Testis (tissue), 3 donors: ENCODE measurements around the gene DLGAP4. TPM values are rescaled to one million over a fixed set of nuclear protein-coding genes. Genes with fewer than 3 reads are reported as not detected.

Experiments used
- DNase-seq: peaks from one replicate; pipeline ENCODE4 v3.0.0-alpha.2; 2019
- H3K27ac ChIP-seq, 2 donors: fragments of 200-600 bp; sonication (generic); one replicate each; pipeline ENCODE4 v1.5.1; 2019
- H3K27me3 ChIP-seq: fragments of 200-600 bp; sonication (generic); one replicate; pipeline ENCODE4 v1.5.1; 2019
- H3K36me3 ChIP-seq: fragments of 200-600 bp; sonication (generic); one replicate; pipeline ENCODE4 v1.5.1; 2017; ENCODE audit warnings: low read depth; ENCODE audit errors: missing control alignments
- H3K4me1 ChIP-seq: fragments of 200-600 bp; sonication (generic); one replicate; pipeline ENCODE4 v1.5.1; 2019
- H3K4me3 ChIP-seq, 2 donors: fragments of 200-600 bp; sonication (generic); one replicate each; pipeline ENCODE4 v1.5.1; 2017 to 2019
- H3K9me3 ChIP-seq: fragments of 200-600 bp; sonication (generic); one replicate; pipeline ENCODE4 v1.5.1; 2017
- POLR2A ChIP-seq: fragments of 450-650 bp; IDR thresholded peaks from one replicate; pipeline ENCODE4 v1.6.1; 2017; ENCODE audit warnings: antibody characterized with exemption, mild to moderate bottlenecking, moderate library complexity
- WGBS, 2 donors: methylation state at CpG; one replicate each; pipeline ENCODE4 v1.1.5; 2018; 5-methylcytosine and 5-hydroxymethylcytosine counted together
- intact Hi-C: fragments of 100-400 bp; cut with DNase I; formaldehyde crosslinking; loops from one replicate; pipeline ENCODE4 v1.15.1; 2023; ENCODE audit warnings: low total_unique reads
- polyA plus RNA-seq: library from polyadenylated mRNA; stranded (reverse); fragments of 350-450 nt; fragmentation: Illumina TruSeq; extraction: RNeasy Lipid Tissue Mini Kit (QIAGEN cat#74804); gene quantifications from one replicate; pipeline ENCODE4 v1.2.3, GENCODE V29; 2014; ENCODE audit warnings: low read depth, low replicate concordance; ENCODE audit not compliant: insufficient read depth
- total RNA-seq, 2 donors: library from RNA; depleted of rRNA; stranded (reverse); fragments of >200 nt; gene quantifications; one replicate each; pipeline ENCODE4 v1.2.3, GENCODE V29; 2016
- TF ChIP-seq, protein P1 (sequence below), 3 experiments: fragments of 450-650 bp in 2 of 3; fragments of 200-600 bp in 1 of 3; sonication (generic) in 1 of 3; IDR thresholded peaks; one replicate each; pipeline ENCODE4 v1.5.1; 2016 to 2019; ENCODE audit warnings: antibody characterized with exemption in 3 of 3, mild to moderate bottlenecking in 2 of 3, moderate library complexity in 1 of 3

Gene DLGAP4
- total and polyA plus RNA-seq, 3 donors from 2014 or later, result 69.1 to 110 (median 110) TPM

DNA sequence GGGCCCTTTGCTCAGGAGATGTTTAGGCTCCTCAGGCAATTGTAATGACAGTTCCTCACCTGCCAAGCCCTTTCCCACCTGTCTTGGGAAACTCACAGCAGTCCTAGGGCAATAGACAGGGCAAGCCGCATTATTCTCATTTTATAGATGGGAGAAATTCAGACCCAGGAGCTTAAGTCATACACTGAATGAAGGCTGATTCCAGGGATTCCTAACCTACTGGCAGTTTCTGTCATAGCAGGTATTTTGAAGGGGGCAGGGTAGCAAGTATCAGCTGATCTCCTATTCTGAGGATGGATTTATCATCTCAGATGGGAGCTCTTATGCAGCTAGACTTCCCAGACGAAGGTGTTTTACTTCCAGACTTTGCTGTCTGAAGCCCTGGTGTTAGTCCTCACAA is 173.8 kb downstream of the DLGAP4 start:
- H3K36me3 ChIP-seq, result no peaks in the 10 kb centered on the region
- no peak overlapping the region for H3K27ac ChIP-seq
- 89 to 92% methylated on average over 2 of the region's 2 CpGs for WGBS, 2 donors
- peaks cover 24% of the 10 kb centered on the region for H3K4me1 ChIP-seq
- no peaks in the 10 kb centered on the region for H3K9me3 ChIP-seq
- no peak for DNase-seq
- no peaks in the 10 kb centered on the region for H3K27me3 ChIP-seq
- TF ChIP-seq, protein P1, sequence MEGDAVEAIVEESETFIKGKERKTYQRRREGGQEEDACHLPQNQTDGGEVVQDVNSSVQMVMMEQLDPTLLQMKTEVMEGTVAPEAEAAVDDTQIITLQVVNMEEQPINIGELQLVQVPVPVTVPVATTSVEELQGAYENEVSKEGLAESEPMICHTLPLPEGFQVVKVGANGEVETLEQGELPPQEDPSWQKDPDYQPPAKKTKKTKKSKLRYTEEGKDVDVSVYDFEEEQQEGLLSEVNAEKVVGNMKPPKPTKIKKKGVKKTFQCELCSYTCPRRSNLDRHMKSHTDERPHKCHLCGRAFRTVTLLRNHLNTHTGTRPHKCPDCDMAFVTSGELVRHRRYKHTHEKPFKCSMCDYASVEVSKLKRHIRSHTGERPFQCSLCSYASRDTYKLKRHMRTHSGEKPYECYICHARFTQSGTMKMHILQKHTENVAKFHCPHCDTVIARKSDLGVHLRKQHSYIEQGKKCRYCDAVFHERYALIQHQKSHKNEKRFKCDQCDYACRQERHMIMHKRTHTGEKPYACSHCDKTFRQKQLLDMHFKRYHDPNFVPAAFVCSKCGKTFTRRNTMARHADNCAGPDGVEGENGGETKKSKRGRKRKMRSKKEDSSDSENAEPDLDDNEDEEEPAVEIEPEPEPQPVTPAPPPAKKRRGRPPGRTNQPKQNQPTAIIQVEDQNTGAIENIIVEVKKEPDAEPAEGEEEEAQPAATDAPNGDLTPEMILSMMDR (IDR thresholded peaks at IDR 0.05), result no peak
- no peak for TF ChIP-seq POLR2A
- H3K4me3 ChIP-seq, result no peak overlapping the region
- intact Hi-C loops, result no loop called here

DNA sequence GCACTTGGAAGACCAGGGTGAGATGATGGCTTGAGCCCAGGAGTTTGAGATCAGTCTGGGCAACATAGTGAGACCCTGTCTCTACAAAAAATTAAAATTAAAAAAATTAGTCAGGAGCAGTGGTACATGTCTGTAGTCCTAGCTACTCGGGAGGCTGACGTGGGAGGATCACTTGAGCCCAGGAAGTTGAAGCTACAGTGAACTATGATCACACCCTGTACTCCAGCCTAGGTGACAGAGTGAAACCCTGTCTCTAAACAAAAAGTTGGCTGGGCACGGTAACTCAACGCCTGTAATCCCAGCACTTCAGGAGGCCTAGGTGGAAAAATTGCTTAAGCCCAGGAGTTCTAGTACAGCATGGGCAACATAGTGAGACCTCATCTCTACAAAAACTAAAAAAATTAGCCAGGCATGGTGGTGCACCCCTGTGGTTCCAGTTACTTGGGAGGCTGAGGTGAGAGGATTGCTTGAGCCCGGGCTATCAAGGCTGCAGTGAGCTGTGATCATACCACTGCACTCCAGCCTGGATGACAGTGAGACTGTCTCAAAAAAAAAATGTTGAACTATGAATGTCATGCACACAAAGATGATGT is 174.4 kb downstream of the DLGAP4 start:
- H3K27ac ChIP-seq, result no peak overlapping the region
- H3K27me3 ChIP-seq, result no peaks in the 10 kb centered on the region
- 61 to 69% methylated on average over 5 of the region's 5 CpGs for WGBS, 2 donors
- DNase-seq, result no peak
- TF ChIP-seq POLR2A, result no peak
- TF ChIP-seq, protein P1 (IDR thresholded peaks at IDR 0.05), result no peak
- intact Hi-C loops, result no loop called here
- H3K4me1 ChIP-seq, result peaks cover 30% of the 10 kb centered on the region
- H3K4me3 ChIP-seq, result no peak overlapping the region
- no peaks in the 10 kb centered on the region for H3K9me3 ChIP-seq
- no peaks in the 10 kb centered on the region for H3K36me3 ChIP-seq

DNA sequence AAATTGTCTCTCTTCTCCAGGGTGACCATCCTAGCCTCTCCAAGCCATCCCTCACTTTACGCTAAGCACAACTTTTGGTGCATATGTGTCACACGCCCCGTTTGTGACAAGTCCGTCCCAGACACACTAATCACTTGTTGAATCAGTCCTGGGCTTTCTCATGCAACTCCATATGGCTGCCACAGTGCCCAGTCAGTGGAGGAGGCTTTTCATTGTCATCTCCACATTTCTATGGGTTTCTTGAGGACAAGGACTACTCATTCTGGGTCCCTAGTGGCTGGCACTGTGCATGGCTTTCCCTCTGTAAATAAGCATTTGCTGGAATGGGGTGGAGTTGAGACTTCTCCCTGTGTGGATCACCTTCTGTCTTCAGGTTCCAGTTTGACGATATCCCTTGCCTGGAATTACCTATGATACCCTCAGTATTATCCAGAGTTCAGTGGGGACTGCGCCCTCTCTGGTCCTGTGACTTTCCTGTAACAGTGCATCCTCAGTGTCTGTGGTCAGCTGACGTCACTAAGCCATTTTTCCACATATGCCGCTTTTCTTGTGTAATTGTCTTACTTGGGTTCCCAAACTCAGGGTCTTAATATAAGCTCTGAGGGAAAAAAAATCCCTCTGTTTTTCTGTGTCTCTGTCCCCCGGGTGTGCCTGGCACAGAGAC is 175.4 kb downstream of the DLGAP4 start:
- Histone ChIP-seq H3K27me3 (no peaks in the 10 kb centered on the region), H3K9me3 (no peaks in the 10 kb centered on the region), H3K4me1 (peaks cover 39% of the 10 kb centered on the region), H3K36me3 (no peaks in the 10 kb centered on the region), H3K4me3 (no peak overlapping the region), H3K27ac (no peak overlapping the region)
- 79 to 84% methylated on average over 9 of the region's 9 CpGs for WGBS, 2 donors
- DNase-seq, result no peak
- intact Hi-C loops, result no loop called here
- no peak for TF ChIP-seq POLR2A
- TF ChIP-seq, protein P1 (IDR thresholded peaks at IDR 0.05), result no peak

DNA sequence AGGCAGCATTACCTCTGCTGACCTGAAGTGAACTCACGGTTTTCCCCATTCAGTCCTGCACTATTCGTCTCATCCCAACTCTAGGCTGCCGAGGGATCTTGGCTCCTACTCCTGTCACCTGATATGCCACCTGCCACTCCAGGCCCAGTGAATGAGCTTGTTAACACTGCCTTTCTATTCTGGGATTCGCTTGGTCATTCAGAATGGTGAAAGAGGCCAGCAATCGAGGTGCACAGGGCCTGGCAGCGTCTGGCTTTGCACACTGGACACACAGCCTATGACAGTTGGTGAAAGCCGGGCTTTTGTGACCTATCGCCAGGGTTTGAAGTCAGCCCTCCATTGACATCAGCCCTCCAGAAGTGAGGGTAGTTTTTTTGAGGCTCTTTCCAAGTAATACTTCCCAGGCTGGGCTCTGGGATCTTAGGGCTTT is 175.9 kb downstream of the DLGAP4 start:
- 48 to 67% methylated on average over 6 to 8 of the region's 8 CpGs for WGBS, 2 donors
- H3K27ac ChIP-seq, result no peak overlapping the region
- no peaks in the 10 kb centered on the region for H3K36me3 ChIP-seq
- H3K4me3 ChIP-seq, result no peak overlapping the region
- TF ChIP-seq, protein P1 (IDR thresholded peaks at IDR 0.05), result no peak
- TF ChIP-seq POLR2A, result no peak
- no peaks in the 10 kb centered on the region for H3K27me3 ChIP-seq
- intact Hi-C loops, result no loop called here
- H3K4me1 ChIP-seq, result peaks cover 44% of the 10 kb centered on the region
- no peak for DNase-seq
- no peaks in the 10 kb centered on the region for H3K9me3 ChIP-seq
